Activated naive CD8-positive, alpha-beta T cell (primary cell): ENCODE data around the gene CDK19.

ENCODE experiments used
- H3K27ac Mint-ChIP-seq: one replicate; pipeline ENCODE4 v1.8.0; 2021; ENCODE audit warnings: mixed read lengths
- H3K27me3 Mint-ChIP-seq: one replicate; pipeline ENCODE4 v1.8.0; 2021; ENCODE audit warnings: mixed read lengths
- H3K36me3 Mint-ChIP-seq: one replicate; pipeline ENCODE4 v1.8.0; 2021; ENCODE audit warnings: mixed read lengths
- H3K4me1 Mint-ChIP-seq: one replicate; pipeline ENCODE4 v1.8.0; 2021; ENCODE audit warnings: low read depth, mixed read lengths
- H3K4me3 Mint-ChIP-seq: one replicate; pipeline ENCODE4 v1.8.0; 2021; ENCODE audit warnings: mild to moderate bottlenecking, mixed read lengths
- H3K9me3 Mint-ChIP-seq: one replicate; pipeline ENCODE4 v1.8.0; 2021; ENCODE audit warnings: low read depth, mixed read lengths

Gene CDK19

DNA sequence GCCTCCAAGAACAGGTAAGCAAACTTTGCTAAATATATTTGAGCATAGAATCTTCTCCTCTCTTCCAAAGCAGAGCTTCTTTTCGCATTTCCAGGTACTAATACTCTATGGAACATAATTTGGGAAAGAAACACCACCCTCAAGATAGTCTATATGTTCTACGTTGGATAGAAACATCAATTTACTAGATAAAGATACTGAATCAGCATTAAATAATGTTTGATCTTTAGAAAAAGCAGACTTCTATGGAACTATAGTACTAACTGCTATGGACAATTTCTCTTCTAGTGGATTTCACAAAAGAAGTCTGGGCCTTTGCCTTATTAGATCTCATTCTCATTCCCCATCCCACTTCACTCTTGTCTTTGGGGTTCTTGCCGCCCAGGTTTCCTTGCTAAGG, 103.0 kb downstream of the CDK19 start:
- no peaks in the 10 kb centered on the region for H3K9me3 Mint-ChIP-seq
- no peaks in the 10 kb centered on the region for H3K27me3 Mint-ChIP-seq
- H3K4me3 Mint-ChIP-seq, result no peak overlapping the region

DNA sequence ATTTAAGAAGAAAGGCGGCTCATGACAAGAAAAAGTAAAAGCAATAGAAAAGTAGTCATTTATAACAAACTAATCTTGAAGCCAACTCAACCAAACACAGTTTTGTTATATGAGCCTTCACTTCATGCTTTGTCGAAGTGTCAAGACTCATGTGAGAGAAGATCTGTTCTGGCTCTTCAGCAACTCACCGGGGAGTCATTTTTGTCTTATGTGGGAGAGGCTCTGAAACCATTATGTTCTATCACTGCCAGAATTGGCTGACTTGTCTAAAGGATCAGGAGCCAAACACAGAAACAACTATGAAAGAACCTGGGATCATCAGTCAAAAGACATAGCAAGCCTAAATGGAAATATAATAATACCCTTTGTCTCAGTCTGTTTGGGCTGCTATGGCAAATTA, 105.2 kb downstream of the CDK19 start:
- Mint-ChIP-seq H3K36me3 (peaks cover 8% of the 10 kb centered on the region), H3K4me1 (no peaks in the 10 kb centered on the region), H3K9me3 (no peaks in the 10 kb centered on the region), H3K4me3 (no peak overlapping the region), H3K27ac (no peak overlapping the region), H3K27me3 (no peaks in the 10 kb centered on the region)

More for the DNA sequence above, 103.0 kb downstream of the CDK19 start:
- H3K36me3 Mint-ChIP-seq, result peaks cover 8% of the 10 kb centered on the region
- no peaks in the 10 kb centered on the region for H3K4me1 Mint-ChIP-seq
- H3K27ac Mint-ChIP-seq, result no peak overlapping the region

DNA sequence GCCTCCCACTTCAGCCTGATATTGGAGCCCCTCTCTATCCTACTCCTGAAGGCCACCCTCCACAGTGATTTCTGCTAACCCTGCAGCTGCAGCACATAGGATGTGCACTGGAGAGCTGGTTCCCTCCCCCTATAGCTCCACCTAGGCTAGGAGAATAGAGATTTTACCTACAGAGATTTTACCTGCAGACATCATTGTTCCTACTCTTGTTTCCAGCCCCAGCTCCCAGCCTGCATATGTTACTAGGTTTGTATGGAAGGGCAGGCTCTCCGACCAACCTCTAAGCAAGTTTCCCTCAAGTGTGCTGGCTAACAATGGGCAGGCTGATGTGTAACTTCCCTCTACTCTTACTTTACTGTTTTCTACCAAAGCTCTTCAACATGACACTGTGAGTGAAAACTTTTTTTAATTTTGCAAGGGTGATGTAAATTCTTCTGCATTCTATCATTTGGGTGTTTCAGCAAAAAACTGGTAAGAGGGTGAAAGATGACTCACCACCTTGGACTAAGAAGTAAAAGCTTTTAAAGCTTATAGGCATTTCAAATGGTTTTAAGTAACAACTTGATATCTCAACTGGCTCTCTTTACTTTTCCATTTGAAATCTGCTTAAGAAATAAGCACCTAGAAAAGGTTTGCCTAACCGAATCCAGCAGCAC, 106.8 kb downstream of the CDK19 start:
- no peak overlapping the region for H3K27ac Mint-ChIP-seq
- no peaks in the 10 kb centered on the region for H3K9me3 Mint-ChIP-seq
- H3K4me1 Mint-ChIP-seq, result no peaks in the 10 kb centered on the region
- H3K27me3 Mint-ChIP-seq, result no peaks in the 10 kb centered on the region
- H3K36me3 Mint-ChIP-seq, result peaks cover 11% of the 10 kb centered on the region
- H3K4me3 Mint-ChIP-seq, result no peak overlapping the region

DNA sequence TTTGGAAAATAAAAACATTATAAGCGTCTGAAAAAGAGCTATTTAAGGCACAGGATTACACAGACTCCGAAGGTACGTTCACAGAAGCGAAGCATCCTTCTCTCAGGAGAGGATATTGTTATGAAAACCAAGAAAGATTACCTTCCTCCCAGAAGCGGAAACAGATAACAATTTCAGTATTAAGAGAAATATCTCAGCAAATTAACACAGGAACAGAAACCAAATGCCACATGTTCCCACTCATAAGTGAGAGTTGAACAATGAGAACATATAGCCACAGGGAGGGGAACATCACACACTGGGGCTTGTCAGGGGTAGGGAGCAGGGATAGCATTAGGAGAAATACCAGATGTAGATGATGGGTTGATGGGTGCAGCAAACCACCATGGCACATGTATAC, 109.7 kb downstream of the CDK19 start:
- Mint-ChIP-seq H3K9me3 (no peaks in the 10 kb centered on the region), H3K27ac (no peak overlapping the region), H3K36me3 (peaks cover 9% of the 10 kb centered on the region), H3K4me3 (no peak overlapping the region), H3K27me3 (no peaks in the 10 kb centered on the region), H3K4me1 (no peaks in the 10 kb centered on the region)

DNA sequence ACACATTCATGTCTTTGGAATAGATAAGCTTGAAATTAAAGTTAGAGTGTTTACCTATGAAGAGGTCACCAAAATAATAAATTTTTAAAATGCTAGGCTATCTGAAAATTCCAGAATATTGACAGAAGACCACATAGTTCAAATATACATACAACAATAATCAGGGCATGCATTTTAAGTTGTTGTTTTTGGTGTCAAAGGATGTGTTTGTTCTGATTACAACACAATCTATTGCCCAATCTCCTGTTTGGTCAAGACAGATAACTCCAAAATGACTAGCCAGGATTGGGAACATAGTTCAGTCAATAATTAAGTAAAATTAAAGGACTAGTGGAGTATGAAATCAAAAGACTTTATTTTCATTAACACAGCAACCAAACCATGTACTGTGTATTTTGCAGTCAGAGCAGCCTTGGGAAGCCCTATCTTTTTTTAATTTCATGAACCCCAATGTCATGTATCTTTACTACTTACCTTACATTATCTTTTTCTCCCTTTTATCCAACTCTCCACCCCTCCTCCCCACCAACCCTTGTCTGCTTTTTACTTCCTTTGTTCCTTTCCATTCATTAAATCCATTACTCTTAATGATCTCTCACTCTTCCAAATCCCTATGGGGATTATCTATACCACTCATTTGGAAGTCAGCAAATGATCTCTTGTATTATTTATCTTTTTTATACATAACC, 111.2 kb downstream of the CDK19 start:
- H3K27ac Mint-ChIP-seq, result no peak overlapping the region
- H3K4me3 Mint-ChIP-seq, result no peak overlapping the region
- H3K27me3 Mint-ChIP-seq, result no peaks in the 10 kb centered on the region
- H3K9me3 Mint-ChIP-seq, result no peaks in the 10 kb centered on the region
- no peaks in the 10 kb centered on the region for H3K4me1 Mint-ChIP-seq
- H3K36me3 Mint-ChIP-seq, result peaks cover 3% of the 10 kb centered on the region

DNA sequence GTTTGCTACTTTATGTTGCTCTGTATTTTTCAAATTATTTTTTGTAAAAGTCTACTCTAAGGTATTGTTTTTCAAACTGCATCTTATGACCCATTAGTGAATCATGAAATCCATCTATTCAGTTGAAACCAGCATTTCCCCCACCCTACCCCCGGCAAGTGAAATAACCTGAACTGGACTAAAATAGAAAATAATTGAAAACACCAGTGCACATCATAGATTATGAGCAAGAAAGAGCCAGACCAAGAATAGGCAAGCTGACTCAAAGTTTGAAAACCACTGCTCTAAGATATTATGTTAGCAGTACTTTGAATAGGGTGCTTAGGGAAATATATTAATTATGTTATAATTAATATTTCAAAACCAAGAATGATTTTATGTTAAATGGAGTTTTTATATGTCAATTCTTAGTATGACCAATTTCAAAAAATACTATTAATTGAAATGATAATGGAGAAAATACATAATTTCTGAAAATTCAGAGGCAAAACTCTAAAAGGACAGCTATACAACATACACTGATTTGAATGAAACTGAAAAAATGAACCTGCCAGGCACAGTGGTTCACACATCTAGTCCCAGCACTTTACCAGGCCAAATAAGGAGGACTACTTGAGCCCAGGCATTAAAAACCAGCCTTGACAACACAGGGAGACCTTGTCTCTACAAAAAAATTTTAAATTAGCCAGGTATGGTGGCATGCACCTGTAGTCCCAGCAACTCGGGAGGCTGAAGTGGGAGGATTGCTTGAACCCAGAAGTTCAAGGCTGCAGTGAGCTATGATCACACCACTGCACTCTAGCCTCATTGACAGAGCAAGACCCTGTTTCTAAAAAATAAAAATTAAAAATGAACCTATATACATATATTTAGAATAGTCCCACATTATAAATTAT, 112.0 kb downstream of the CDK19 start:
- Mint-ChIP-seq H3K27ac (no peak overlapping the region), H3K4me3 (no peak overlapping the region), H3K27me3 (no peaks in the 10 kb centered on the region), H3K4me1 (no peaks in the 10 kb centered on the region), H3K9me3 (no peaks in the 10 kb centered on the region), H3K36me3 (peaks cover 3% of the 10 kb centered on the region)

DNA sequence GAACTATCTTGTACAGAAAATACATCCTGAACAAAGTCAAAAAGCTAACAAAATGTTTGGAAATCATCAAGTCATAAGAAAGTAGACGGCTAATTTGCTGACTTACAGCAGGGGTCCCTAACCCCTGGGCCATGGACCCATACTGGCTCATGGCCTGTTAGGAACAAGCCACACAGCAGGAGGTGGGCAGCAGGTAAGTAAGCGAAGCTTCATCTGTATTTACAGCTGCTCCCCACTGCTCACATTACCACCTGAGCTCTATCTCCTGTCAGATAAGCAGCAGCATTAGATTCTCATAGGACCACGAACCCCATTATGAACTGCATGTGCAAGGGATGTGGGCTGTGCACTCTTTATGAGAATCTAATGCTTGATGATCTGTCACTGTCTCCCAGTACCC, 115.5 kb downstream of the CDK19 start:
- no peaks in the 10 kb centered on the region for H3K27me3 Mint-ChIP-seq

DNA sequence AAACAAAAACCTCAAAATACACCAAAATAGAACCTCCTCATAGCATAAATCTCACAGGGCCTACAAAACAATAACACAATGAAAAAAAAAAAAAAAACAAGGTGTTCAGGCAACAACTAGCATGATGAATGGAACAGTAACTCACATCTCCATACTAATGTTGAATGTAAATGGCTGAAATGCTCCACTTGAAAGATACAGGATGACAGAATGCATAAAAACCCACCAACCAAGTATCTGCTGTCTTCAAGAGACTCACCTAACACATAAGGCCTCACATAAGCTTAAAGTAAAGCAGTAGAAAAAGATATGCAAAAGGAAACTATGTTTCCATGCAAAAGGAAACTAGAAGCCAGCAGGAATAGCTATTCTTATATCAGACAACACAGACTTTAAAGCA, 121.3 kb downstream of the CDK19 start:
- H3K4me3 Mint-ChIP-seq, result no peak overlapping the region
- no peaks in the 10 kb centered on the region for H3K9me3 Mint-ChIP-seq
- H3K27me3 Mint-ChIP-seq, result no peaks in the 10 kb centered on the region
- H3K4me1 Mint-ChIP-seq, result peaks cover 6% of the 10 kb centered on the region
- peaks cover 18% of the 10 kb centered on the region for H3K36me3 Mint-ChIP-seq
- H3K27ac Mint-ChIP-seq, result no peak overlapping the region

More for the DNA sequence above, 115.5 kb downstream of the CDK19 start:
- no peaks in the 10 kb centered on the region for H3K4me1 Mint-ChIP-seq
- H3K4me3 Mint-ChIP-seq, result no peak overlapping the region
- peaks cover 8% of the 10 kb centered on the region for H3K36me3 Mint-ChIP-seq
- no peaks in the 10 kb centered on the region for H3K9me3 Mint-ChIP-seq
- H3K27ac Mint-ChIP-seq, result no peak overlapping the region

DNA sequence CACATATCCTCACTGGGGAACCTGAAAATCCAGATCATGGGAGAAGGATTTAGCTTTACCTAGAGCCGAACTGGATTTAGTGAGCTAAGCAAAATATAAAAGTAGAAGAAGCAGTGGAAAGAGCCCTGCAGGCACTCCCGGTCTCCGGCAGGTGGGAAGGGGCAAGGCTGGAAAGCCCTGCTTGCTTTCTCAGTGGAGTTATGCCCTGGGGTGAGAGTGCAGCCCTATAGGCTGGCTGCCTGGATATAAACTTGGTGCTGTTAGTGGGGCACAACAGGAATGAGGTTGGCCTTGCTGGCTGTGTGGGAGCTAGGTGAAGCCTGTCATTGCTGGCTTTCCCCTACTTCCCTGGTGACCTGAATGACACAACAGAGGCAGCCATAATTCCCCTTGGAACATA, 122.0 kb downstream of the CDK19 start:
- Mint-ChIP-seq H3K4me1 (peaks cover 13% of the 10 kb centered on the region), H3K4me3 (no peak overlapping the region), H3K27me3 (no peaks in the 10 kb centered on the region), H3K27ac (no peak overlapping the region), H3K9me3 (no peaks in the 10 kb centered on the region), H3K36me3 (peaks cover 18% of the 10 kb centered on the region)

DNA sequence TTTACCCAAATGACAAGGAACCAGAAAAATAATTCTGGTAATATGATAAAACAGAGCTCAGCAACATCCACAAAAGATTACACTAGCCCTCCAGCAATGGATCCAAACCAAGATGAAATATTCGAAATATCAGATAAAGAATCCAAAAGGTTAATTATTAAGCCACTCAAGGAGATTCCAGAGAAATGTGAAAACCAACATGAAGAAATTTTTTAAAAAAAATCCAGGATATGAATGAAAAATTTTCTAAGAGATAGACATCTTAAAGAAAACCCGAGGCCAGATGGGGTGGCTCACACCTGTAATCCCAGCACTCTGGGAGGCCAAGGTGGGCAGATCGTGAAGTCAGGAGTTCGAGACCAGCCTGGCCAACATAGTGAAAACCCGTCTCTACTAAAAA, 124.4 kb downstream of the CDK19 start:
- Mint-ChIP-seq H3K27ac (no peak overlapping the region), H3K4me1 (peaks cover 24% of the 10 kb centered on the region), H3K36me3 (peaks cover 12% of the 10 kb centered on the region), H3K9me3 (no peaks in the 10 kb centered on the region), H3K4me3 (no peak overlapping the region), H3K27me3 (no peaks in the 10 kb centered on the region)

DNA sequence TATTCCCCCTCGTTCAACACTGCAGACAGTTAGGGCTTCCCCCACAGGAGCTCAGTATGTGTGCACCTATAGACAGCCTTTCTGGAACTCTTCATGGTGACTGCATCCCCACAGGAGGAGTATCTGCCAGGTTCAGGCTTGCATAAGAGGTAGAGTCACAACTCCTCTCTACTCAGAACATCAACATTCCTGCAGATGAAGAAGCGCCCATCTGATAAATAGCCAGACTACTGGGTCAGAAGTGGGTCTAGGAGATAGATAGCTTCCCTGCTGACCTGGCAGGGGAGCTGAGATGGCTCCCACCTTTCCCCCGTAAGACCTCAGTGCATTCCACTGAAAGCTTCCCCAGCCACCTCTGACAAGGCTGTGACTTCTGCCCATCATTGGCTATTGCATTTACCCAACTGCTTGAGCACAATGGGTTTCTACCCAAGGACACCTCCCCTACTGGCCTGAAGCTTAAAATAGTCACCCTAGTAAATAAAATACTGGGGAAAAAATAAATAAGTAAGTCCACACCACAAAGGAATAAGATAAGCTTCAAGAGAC, 125.1 kb downstream of the CDK19 start:
- no peak overlapping the region for H3K27ac Mint-ChIP-seq
- H3K27me3 Mint-ChIP-seq, result no peaks in the 10 kb centered on the region
- H3K4me3 Mint-ChIP-seq, result no peak overlapping the region
- no peaks in the 10 kb centered on the region for H3K9me3 Mint-ChIP-seq
- peaks cover 24% of the 10 kb centered on the region for H3K4me1 Mint-ChIP-seq
- peaks cover 12% of the 10 kb centered on the region for H3K36me3 Mint-ChIP-seq

DNA sequence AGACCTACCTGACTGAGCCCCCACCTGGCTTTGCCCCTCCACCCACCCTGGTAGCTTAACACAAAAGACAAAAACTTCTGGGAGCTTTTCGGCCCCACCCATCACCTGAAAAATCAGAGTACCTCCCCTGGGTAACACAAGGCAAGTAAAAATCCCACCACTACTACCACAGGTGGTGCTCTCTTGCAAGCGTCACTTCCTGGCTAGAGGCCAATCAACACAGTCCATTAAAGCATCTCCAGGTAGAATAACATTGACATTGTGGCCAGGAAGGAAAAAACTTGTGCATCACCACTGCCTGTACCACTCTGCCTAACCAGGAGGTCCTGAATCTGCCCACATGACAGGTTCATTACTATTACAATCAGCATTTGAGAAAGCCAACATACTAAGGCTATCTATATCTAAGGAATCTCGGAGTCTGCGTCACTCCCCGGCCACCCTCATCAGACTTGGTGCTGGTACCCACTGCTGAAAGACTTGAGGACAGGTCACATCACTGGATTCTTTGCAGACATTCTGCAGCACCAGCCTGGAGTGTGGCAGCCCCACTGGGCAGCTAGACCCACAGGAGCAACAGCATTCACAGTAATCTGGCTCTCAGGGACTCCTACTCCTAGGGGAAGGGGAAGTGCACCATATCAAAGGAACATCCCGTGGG, 125.9 kb downstream of the CDK19 start:
- H3K9me3 Mint-ChIP-seq, result no peaks in the 10 kb centered on the region
- H3K4me1 Mint-ChIP-seq, result peaks cover 24% of the 10 kb centered on the region
- no peaks in the 10 kb centered on the region for H3K27me3 Mint-ChIP-seq
- H3K27ac Mint-ChIP-seq, result peak overlapping the region; percentile 46
- H3K36me3 Mint-ChIP-seq, result peaks cover 10% of the 10 kb centered on the region
- H3K4me3 Mint-ChIP-seq, result no peak overlapping the region

DNA sequence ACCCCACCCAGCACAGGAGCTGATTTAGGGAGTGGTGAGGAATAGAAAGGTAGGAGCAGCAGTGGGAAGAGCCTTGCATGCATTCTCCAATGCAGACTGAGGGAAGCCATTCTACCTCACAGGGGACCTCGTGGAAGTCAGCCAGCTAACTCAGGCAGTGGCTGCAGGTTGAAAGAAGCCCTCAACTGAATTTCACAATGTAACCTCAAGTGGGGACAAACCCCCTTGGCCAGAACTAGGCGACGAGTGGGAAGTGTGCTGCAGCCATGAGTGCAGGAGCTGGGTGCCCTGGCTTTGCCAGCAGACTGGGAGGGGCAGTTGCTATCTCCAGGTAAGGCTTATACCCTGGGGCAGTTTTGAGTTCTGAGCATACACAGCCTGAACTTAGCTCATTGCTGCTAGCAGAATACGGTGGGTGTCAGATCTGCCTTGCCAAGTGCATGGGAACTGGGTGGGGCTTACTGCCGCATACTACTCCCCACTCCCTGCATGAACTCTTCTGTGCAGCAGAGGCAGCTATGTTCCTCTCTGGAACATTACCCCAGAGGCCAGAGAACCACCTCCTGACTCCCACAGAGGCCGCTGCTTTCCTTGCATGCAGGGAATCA, 126.5 kb downstream of the CDK19 start:
- Mint-ChIP-seq H3K27ac (peak overlapping the region; percentile 46), H3K4me1 (peaks cover 24% of the 10 kb centered on the region), H3K36me3 (peaks cover 4% of the 10 kb centered on the region), H3K27me3 (no peaks in the 10 kb centered on the region), H3K4me3 (no peak overlapping the region), H3K9me3 (no peaks in the 10 kb centered on the region)

DNA sequence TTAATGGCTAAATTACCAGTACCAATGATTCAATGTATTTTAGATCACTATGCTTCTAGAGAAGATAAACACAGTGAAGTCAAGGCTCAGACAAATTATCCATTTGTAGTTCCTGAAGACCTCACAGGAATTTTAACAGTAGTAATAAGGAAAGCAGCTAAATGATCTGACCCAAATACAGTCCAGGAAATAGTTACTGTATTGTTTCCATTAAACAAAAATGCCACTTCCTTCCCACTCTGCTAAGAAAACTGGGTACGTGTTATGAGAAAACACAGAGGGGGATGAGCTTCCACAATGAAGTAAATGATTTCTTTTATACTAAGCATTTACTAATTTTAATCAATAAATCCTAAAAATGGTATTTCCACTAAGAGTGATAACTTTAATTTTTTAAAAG, 127.9 kb downstream of the CDK19 start:
- H3K27ac Mint-ChIP-seq, result no peak overlapping the region
- no peak overlapping the region for H3K4me3 Mint-ChIP-seq

More for the DNA sequence above, 127.9 kb downstream of the CDK19 start:
- no peaks in the 10 kb centered on the region for H3K9me3 Mint-ChIP-seq
- H3K36me3 Mint-ChIP-seq, result peaks cover 2% of the 10 kb centered on the region
- H3K27me3 Mint-ChIP-seq, result no peaks in the 10 kb centered on the region
- H3K4me1 Mint-ChIP-seq, result peaks cover 27% of the 10 kb centered on the region
